GM12872 (cell line): Measurements from ENCODE around the gene USH1C.

Experiments
- CTCF ChIP-seq: IDR thresholded peaks from 3 replicates; pipeline ENCODE4 v1.5.1; 2011; ENCODE audit warnings: low read depth, mild to moderate bottlenecking, low read length, moderate library complexity; ENCODE audit not compliant: insufficient read depth

The USH1C gene

GRCh38 chr11:17558916-17559315, 14.7 kb upstream of the USH1C start:
- no peak for TF ChIP-seq CTCF

GRCh38 chr11:17558025-17558780, 14.0 kb upstream of the USH1C start:
- TF ChIP-seq CTCF = no peak

GRCh38 chr11:17556999-17557398, 12.8 kb upstream of the USH1C start:
- no peak for TF ChIP-seq CTCF

- no peak for TF ChIP-seq CTCF
Measured at GRCh38 chr11:17554487-17554886, 10.3 kb upstream of the USH1C start.

GRCh38 chr11:17553249-17553546, 9.0 kb upstream of the USH1C start:
- TF ChIP-seq CTCF = no peak

GRCh38 chr11:17552392-17553248, 8.4 kb upstream of the USH1C start:
- TF ChIP-seq CTCF = no peak

- no peak for TF ChIP-seq CTCF
Measured at GRCh38 chr11:17552041-17552355, 7.8 kb upstream of the USH1C start.
